Measurements from ENCODE around the gene MUC4. TPM values are rescaled to one million over a fixed set of nuclear protein-coding genes. Genes with fewer than 3 reads are reported as not detected.

Gene MUC4
- total RNA-seq, 2 donors from 2014 or later, result not detected

DNA sequence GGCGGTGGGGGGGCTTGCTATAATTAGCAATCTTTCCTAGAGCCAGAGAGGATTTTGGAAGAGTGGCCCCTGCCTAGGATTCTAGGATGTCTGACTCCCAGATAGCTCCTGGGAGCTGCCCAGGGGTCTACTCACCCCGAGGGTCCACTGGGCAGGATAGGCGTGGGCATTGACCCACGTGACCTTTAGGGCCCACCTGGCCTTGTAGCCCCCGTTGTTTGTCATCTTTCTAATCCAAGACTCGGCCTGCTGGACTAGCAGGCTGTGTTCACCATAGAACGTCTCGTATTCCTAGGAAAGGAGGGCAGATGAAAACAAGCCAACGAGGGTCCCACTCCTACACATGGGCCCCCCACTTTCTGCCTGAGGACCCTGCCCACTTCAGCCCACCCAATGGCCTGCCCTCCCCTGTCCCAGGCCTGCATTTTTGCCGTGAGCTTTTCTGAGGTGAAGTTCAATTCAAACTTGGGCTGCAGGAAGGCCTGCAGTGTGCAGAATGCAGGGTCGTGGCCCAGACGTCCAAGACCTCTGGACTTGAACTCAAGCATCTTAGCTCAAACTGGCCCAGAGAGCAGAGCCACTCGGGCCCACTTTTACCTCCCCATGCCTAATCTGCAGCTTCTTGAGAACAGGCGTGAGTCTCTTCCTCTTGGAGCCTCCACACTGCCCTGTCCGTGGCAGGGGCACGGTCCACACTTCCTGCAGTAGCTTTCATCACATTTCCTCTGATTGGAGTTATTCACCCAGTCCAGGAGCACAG is 41.5 kb downstream of the MUC4 start:
- DNase-seq, result no peak
- no peak for ATAC-seq
- Histone ChIP-seq H3K27me3 (no peaks in the 10 kb centered on the region), H3K4me3 (no peak overlapping the region), H3K9me3 (no peaks in the 10 kb centered on the region), H3K27ac (no peak overlapping the region), H3K4me1 (no peaks in the 10 kb centered on the region), H3K36me3 (replicated peaks in 1 of 2; ENCODE audit: insufficient read depth in 1 of 2, low read depth in 2 of 2) (no peaks in the 10 kb centered on the region)
- intact Hi-C loops (cut with DNase I), result no loop called here
- TF ChIP-seq POLR2A (IDR thresholded peaks at IDR 0.05), result no peak
- TF ChIP-seq, protein P1, sequence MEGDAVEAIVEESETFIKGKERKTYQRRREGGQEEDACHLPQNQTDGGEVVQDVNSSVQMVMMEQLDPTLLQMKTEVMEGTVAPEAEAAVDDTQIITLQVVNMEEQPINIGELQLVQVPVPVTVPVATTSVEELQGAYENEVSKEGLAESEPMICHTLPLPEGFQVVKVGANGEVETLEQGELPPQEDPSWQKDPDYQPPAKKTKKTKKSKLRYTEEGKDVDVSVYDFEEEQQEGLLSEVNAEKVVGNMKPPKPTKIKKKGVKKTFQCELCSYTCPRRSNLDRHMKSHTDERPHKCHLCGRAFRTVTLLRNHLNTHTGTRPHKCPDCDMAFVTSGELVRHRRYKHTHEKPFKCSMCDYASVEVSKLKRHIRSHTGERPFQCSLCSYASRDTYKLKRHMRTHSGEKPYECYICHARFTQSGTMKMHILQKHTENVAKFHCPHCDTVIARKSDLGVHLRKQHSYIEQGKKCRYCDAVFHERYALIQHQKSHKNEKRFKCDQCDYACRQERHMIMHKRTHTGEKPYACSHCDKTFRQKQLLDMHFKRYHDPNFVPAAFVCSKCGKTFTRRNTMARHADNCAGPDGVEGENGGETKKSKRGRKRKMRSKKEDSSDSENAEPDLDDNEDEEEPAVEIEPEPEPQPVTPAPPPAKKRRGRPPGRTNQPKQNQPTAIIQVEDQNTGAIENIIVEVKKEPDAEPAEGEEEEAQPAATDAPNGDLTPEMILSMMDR (IDR thresholded peaks at IDR 0.05), result no peak
- 72 to 81% methylated on average over 6 to 16 of the region's 16 CpGs for WGBS, 2 donors

DNA sequence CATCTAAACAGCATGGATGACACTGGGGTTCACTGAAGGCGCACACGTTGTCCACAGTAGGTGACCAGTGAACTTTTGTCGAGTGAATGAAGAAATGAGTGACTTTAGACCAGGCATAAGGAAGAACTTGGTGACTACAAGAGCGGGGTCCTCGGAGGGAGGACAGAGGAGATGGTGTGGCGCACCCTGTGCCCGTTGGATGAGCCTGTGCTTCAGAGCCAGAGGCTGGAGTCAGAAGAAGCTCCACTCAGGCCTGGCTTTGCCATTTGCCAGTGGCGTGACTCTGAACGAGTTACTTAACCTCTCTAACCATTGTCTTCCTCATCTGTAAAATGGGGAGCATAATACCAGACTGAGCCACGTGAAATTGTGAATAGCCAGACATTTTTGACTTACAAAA is 42.2 kb downstream of the MUC4 start:
- DNase-seq, result no peak
- Histone ChIP-seq H3K4me3 (no peak overlapping the region), H3K27me3 (no peaks in the 10 kb centered on the region), H3K9me3 (no peaks in the 10 kb centered on the region), H3K27ac (no peak overlapping the region), H3K4me1 (no peaks in the 10 kb centered on the region), H3K36me3 (replicated peaks in 1 of 2; ENCODE audit: insufficient read depth in 1 of 2, low read depth in 2 of 2) (no peaks in the 10 kb centered on the region)
- ATAC-seq, result no peak
- intact Hi-C loops (cut with DNase I), result no loop called here
- TF ChIP-seq POLR2A (IDR thresholded peaks at IDR 0.05), result no peak
- TF ChIP-seq, protein P1 (IDR thresholded peaks at IDR 0.05), result no peak
- 83 to 87% methylated on average over 10 of the region's 10 CpGs for WGBS, 2 donors

DNA sequence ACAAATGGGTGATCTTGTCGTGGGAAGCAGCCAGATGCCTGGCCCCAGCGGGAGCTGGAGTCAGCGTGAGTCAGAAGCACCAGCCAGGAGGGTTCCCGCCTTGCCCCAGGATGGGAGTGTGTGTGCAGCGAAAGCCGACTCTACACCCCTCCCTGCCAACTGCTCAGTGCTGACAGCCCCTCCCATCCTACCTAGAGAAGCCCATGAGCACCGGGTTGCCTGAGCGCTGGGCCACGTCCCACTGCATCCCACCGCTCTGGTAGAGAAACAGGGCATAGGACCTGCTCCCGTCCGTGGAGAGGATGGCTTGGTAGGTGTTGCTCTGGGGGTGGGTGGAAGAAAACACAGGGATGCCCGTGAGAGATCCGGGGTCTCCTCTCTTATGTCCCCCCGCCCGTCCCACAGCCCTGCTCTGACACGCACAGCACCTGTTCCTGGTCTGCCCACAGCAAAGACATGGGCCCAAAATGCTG is 42.9 kb downstream of the MUC4 start:
- H3K9me3 ChIP-seq, result no peaks in the 10 kb centered on the region
- no peaks in the 10 kb centered on the region for H3K27me3 ChIP-seq
- H3K4me1 ChIP-seq, result no peaks in the 10 kb centered on the region
- no peaks in the 10 kb centered on the region for H3K36me3 ChIP-seq (replicated peaks in 1 of 2; ENCODE audit: insufficient read depth in 1 of 2, low read depth in 2 of 2)
- WGBS, 2 donors, result 34 to 41% methylated on average over 5 to 17 of the region's 17 CpGs
- no peak overlapping the region for H3K27ac ChIP-seq
- intact Hi-C loops (cut with DNase I), result no loop called here
- DNase-seq (no peak), ATAC-seq (no peak)
- TF ChIP-seq POLR2A (IDR thresholded peaks at IDR 0.05), result no peak
- TF ChIP-seq, protein P1 (IDR thresholded peaks at IDR 0.05), result no peak
- no peak overlapping the region for H3K4me3 ChIP-seq

DNA sequence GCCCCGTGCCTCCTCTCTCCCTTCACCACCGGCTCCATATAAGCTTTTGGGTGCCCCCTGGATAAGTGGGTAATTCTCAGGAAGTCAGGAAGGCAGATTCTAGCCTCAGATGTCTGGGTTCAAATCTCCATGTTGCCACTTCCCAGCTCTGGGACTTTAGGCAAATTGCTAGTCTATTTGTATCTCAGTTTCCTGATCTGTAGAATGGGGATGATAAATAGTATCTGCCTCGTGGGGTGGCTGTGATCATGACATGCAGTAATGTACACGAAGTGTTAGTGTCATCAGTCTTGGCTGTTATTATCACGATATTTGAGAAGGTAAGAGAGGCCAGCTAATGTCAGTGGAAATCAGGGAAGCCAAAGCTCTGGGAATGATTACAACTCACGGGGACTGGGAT is 43.3 kb downstream of the MUC4 start:
- intact Hi-C loops (cut with DNase I), result no loop called here
- 53 to 57% methylated on average over 6 of the region's 6 CpGs for WGBS, 2 donors

More for the DNA sequence above, 43.3 kb downstream of the MUC4 start:
- ATAC-seq (no peak), DNase-seq (no peak)
- Histone ChIP-seq H3K27me3 (no peaks in the 10 kb centered on the region), H3K27ac (no peak overlapping the region), H3K9me3 (no peaks in the 10 kb centered on the region), H3K4me3 (no peak overlapping the region), H3K4me1 (no peaks in the 10 kb centered on the region), H3K36me3 (replicated peaks in 1 of 2; ENCODE audit: insufficient read depth in 1 of 2, low read depth in 2 of 2) (no peaks in the 10 kb centered on the region)
- TF ChIP-seq, protein P1 (IDR thresholded peaks at IDR 0.05), result no peak
- TF ChIP-seq POLR2A (IDR thresholded peaks at IDR 0.05), result no peak

Measured in body of pancreas (tissue), 4 donors.